Skin epidermis (tissue), 12 donors: ENCODE data around the gene ADAM12.
A peak's percentile ranks its signal among the peaks of the same experiment; 100 is the strongest.

Experiments used
- H3K27ac ChIP-seq, 21 experiments: fragments of 200-600 bp; sonication (generic) in 11 of 21; one replicate each; pipeline ENCODE4 v1.5.0; 2020; ENCODE audit warnings: mild to moderate bottlenecking in 3 of 21, inconsistent platforms in 2 of 21, moderate library complexity in 2 of 21
- H3K4me3 ChIP-seq, 7 experiments: fragments of 200-600 bp; sonication (generic) in 2 of 7; one replicate each; pipeline ENCODE4 v1.5.0; 2020; ENCODE audit warnings: inconsistent platforms in 2 of 7, mild to moderate bottlenecking in 2 of 7, moderate library complexity in 1 of 7

The ADAM12 gene

DNA sequence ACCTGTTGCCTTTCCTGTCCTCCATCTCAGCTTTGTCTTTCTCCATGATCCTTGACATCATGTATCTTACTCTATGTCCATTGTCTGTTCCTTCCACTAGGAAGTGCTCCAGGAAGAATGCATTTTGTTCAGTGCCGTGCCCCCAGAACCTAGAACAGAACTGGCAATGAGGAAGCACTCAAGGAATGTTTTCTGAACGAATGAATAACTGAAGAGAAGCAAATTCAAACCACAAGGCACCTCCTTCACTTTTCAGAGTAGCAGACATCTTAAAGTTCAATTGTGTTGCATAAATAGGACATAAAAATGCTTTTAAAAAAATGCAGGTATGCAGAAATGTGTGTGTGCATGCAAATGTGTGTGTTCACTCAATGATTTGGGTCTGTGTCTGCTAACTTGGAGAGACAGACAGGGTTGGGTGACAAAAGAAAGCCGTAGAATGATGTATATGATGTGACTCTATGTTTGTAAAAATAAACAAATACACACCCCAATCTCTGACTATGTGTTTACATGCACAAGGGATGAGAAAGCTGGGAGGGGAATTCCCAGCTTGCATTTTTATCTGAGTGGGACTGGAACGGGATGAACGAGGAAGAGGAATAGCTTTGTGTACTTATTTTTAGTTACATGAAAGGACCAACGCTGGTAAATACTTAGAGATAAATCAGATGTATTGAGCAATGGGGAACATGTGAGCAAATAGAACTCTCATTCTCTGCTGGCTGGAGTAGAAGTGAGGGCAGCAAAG, 254.2 kb downstream of the ADAM12 start:
- no peak overlapping the region for H3K4me3 ChIP-seq
- peak overlapping the region in 2 of 21 experiments; percentile 0 to 19 for H3K27ac ChIP-seq

- no peak overlapping the region for H3K4me3 ChIP-seq
- no peak overlapping the region for H3K27ac ChIP-seq
Measured at GRCh38 chr10:126133082-126133620, 255.1 kb downstream of the ADAM12 start.

GRCh38 chr10:126131341-126131740, 256.9 kb downstream of the ADAM12 start:
- Histone ChIP-seq H3K27ac (peak overlapping the region in 10 of 21 experiments; percentile 4 to 80 (median 28)), H3K4me3 (no peak overlapping the region)

- Histone ChIP-seq H3K4me3 (no peak overlapping the region), H3K27ac (peak overlapping the region in 13 of 21 experiments; percentile 8 to 80 (median 48))
Measured at GRCh38 chr10:126130271-126130710, 258.0 kb downstream of the ADAM12 start.

- H3K4me3 ChIP-seq: no peak overlapping the region
Measured at GRCh38 chr10:126129026-126129425, 259.3 kb downstream of the ADAM12 start.

DNA sequence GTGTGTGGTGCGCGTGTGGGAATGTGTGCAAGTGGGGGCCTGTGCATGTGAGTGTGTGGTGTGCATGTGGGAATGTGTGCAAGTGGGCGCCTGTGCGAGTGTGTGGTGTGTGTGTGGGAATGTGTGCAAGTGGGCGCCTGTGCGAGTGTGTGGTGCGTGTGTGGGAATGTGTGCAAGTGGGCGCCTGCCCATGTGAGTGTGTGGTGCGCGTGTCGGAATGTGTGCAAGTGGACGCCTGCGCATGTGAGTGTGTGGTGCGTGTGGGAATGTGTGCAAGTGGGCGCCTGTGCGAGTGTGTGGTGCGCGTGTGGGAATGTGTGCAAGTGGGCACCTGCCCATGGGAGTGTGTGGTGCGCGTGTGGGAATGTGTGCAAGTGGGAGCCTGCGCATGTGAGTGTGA, 259.7 kb downstream of the ADAM12 start:
- no peak overlapping the region for H3K4me3 ChIP-seq

More at GRCh38 chr10:126129026-126129425, 259.3 kb downstream of the ADAM12 start:
- H3K27ac ChIP-seq: peak overlapping the region in 2 of 21 experiments; percentile 40 to 67

GRCh38 chr10:126127481-126128029, 260.7 kb downstream of the ADAM12 start:
- no peak overlapping the region for H3K27ac ChIP-seq
- no peak overlapping the region for H3K4me3 ChIP-seq

More for the DNA sequence above, 259.7 kb downstream of the ADAM12 start:
- no peak overlapping the region for H3K27ac ChIP-seq

DNA sequence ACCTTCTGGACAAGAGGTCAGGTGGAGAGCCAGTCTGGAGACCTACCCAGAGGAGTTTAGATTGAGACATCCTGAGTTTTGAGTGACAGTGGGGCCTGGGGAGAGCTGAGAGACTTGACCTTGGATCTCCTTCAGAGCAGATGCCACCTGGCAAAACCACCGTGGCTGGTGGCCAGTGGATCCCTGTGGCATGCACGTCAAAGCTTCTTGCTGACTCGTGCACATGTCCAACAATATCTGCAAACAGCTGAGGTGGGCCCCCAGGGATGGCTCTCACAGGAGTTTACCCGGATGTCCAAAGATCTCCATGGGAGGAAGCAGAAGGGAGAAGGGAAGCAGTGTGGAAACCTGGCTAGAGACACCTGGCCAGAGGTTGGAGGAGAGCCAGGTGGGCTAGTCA, 261.4 kb downstream of the ADAM12 start:
- no peak overlapping the region for H3K4me3 ChIP-seq
- H3K27ac ChIP-seq: no peak overlapping the region

DNA sequence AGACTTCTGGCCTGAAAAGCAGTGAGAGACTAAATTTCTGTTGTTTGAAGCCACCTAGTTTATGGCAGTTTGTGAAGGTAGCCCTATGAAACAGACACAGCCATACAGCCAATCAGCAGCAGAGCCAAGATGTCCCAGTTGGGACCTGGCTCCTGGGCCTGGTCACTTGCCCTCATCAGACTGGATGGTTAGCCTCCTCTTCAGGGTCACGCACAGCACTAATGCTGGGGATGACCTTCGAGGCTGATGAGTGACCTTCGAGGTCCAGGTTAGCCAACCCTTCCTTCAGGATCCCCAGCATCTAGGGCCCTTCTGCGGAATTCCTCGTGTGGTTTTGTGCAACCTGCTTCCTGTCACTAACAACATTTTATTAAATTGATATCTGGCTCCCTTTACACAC, 262.3 kb downstream of the ADAM12 start:
- Histone ChIP-seq H3K27ac (no peak overlapping the region), H3K4me3 (no peak overlapping the region)

GRCh38 chr10:126124668-126125349, 263.5 kb downstream of the ADAM12 start:
- no peak overlapping the region for H3K4me3 ChIP-seq
- no peak overlapping the region for H3K27ac ChIP-seq

DNA sequence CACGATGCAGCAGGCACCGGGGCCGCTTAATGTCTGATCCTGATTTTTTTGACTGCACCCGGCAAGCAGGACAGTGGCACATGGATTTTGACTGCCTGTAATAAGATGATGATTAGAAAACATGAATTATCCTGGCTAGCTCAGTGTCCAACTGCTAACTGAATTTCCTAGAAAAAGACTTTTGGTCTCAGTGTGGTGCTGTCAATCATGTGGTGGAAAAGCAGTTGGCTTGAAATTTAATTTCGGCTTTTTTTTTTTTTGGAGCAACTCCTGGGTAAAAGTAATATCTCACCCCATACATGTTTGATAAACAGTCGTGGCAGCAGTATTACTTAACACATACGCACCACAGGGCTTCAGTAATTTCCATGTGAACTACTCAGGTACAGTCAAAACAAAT, 264.2 kb downstream of the ADAM12 start:
- Histone ChIP-seq H3K27ac (no peak overlapping the region), H3K4me3 (no peak overlapping the region)

DNA sequence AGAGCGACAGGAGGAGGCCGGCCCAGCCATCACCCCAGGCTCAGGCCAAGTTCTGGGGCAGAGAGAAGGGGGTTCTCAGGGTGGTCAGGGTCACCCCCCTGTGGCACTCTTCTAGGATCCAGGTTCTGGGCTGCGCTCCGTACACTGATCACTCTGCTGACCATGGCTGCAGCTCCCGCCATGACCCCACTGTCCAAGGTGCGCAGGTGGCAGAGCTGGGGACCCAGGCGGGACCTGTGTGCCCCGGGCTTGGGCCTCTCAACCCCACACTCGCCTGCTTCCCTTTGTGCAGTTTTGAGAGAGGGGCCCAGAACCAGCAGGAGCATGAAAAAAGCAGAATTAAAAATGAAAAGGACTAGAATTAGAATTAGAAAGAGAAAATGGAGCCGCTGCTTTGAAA, 264.8 kb downstream of the ADAM12 start:
- Histone ChIP-seq H3K27ac (no peak overlapping the region), H3K4me3 (no peak overlapping the region)

GRCh38 chr10:126122881-126123280, 265.4 kb downstream of the ADAM12 start:
- no peak overlapping the region for H3K4me3 ChIP-seq
- no peak overlapping the region for H3K27ac ChIP-seq

- H3K27ac ChIP-seq: no peak overlapping the region
- H3K4me3 ChIP-seq: no peak overlapping the region
Measured at GRCh38 chr10:126119599-126119998, 268.7 kb downstream of the ADAM12 start.

DNA sequence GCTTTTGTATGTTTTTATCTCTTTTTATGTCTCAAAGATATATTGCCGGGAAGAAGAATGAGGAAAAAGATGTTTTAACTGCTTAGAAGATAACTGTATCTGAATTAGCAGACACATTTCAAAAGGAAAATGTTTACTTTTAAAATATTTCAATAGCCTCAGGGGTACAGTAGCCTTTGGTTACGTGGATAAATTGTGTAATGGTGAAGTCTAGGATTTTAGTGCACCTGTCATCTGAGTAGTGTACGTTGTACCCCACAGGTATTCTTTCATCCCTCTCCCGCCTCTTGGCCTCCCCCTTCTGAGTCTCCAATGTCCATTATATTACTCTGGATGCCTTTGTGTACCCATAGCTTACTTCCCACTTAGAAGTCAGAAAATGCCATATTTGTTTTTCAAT, 269.8 kb downstream of the ADAM12 start:
- no peak overlapping the region for H3K4me3 ChIP-seq
- H3K27ac ChIP-seq: no peak overlapping the region

- Histone ChIP-seq H3K4me3 (no peak overlapping the region), H3K27ac (no peak overlapping the region)
Measured at GRCh38 chr10:126117196-126117595, 271.1 kb downstream of the ADAM12 start.

- Histone ChIP-seq H3K27ac (no peak overlapping the region), H3K4me3 (no peak overlapping the region)
Measured at GRCh38 chr10:126115886-126116285, 272.4 kb downstream of the ADAM12 start.

DNA sequence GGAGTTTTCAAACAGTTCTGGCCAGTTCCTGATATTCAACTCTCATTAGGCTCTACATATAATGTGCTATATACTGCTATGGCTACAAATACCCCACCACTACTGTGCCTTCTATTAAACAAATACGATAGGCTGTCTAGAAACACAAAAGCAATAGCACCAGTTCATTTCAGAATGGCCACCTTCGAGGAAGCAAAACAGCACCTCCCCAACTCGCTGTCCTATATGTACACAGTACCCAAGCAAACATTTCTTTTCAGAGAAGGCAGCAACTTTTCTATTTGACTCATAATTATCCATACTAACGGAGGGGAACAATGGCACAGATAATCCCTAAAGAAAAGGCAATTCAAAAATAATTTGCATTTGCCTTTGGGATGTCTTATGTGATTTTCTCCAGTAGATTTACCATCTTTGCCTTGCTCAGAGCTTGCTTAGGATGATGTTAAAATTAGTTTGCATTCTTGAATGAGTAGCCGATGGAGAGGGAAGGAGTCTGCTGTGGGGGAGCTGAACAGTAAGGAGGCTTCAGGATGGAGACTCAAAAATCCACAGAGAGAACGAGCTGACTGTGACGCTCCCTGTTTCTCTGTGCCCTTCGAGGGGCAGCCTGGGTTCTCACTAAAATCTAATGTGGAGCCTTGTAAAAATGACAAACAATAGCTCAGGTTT, 273.3 kb downstream of the ADAM12 start:
- Histone ChIP-seq H3K27ac (no peak overlapping the region), H3K4me3 (no peak overlapping the region)

DNA sequence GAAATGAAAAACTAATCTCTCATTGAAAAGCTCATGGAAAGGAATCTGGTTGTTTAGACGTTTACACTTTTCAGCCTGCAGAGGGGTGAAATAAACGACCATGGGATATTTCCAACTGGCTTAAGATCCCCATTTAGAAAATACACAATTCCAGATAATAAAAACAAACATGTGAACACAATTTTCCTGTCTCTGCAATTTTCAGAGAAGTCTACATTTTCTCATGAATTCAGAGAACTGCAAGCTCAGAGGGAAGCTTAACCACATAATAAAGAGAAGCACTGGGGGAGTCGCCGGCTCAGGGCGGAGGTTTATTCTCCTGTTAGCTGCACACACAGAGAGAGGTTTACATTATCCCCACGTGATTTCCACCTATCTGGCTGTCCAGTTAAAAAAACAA, 276.8 kb downstream of the ADAM12 start:
- H3K4me3 ChIP-seq: no peak overlapping the region

More for the DNA sequence above, 276.8 kb downstream of the ADAM12 start:
- peak overlapping the region in 5 of 21 experiments; percentile 17 to 59 (median 51) for H3K27ac ChIP-seq
